SK-N-SH (cell line): ENCODE data around the gene HPCAL1.

Source experiments
- FOXM1 ChIP-seq: IDR thresholded peaks from 2 replicates; pipeline ENCODE4 v1.4.0; 2012; ENCODE audit warnings: low read depth, mild to moderate bottlenecking
- GABPA ChIP-seq: IDR thresholded peaks from 2 replicates; pipeline ENCODE4 v1.4.0; 2012; ENCODE audit warnings: low read depth, mild to moderate bottlenecking
- NFIC ChIP-seq: IDR thresholded peaks from 2 replicates; pipeline ENCODE4 v1.4.0; 2012; ENCODE audit warnings: borderline replicate concordance
- RAD21 ChIP-seq: IDR thresholded peaks from 2 replicates; pipeline ENCODE4 v1.6.1; 2012; ENCODE audit warnings: mild to moderate bottlenecking, low read length
- TAF1 ChIP-seq: IDR thresholded peaks from 2 replicates; pipeline ENCODE4 v1.6.1; 2012; ENCODE audit warnings: low read depth, mild to moderate bottlenecking, low read length, moderate library complexity, borderline replicate concordance
- TF ChIP-seq, protein P1 (sequence below): fragments of 200-600 bp; sonication (generic); IDR thresholded peaks from 2 replicates; pipeline ENCODE4 v1.6.1; 2017; ENCODE audit warnings: antibody characterized with exemption, mild to moderate bottlenecking, moderate library complexity

DNA sequence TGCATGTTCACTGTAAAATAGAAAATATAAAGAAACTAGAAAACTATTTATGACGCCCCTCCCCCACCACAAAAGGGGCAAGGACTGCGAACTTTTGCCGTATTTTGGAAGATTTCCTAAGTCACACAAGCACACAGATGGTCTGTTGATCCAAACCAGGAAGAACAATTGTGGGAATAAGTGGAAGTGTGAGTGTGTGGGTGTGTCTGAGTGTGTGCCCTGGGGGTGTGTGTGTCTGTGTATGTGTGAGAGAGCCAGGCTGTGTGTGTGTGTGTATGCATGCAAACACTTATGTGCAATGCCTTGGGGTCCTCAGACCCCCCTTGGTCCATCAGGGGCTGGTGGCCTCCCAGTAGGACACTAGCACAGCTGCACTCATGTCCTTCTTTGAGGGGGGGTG is 43.1 kb downstream of the HPCAL1 start:
- no peak for TF ChIP-seq RAD21
- TF ChIP-seq, protein P1, sequence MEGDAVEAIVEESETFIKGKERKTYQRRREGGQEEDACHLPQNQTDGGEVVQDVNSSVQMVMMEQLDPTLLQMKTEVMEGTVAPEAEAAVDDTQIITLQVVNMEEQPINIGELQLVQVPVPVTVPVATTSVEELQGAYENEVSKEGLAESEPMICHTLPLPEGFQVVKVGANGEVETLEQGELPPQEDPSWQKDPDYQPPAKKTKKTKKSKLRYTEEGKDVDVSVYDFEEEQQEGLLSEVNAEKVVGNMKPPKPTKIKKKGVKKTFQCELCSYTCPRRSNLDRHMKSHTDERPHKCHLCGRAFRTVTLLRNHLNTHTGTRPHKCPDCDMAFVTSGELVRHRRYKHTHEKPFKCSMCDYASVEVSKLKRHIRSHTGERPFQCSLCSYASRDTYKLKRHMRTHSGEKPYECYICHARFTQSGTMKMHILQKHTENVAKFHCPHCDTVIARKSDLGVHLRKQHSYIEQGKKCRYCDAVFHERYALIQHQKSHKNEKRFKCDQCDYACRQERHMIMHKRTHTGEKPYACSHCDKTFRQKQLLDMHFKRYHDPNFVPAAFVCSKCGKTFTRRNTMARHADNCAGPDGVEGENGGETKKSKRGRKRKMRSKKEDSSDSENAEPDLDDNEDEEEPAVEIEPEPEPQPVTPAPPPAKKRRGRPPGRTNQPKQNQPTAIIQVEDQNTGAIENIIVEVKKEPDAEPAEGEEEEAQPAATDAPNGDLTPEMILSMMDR: no peak
- no peak for TF ChIP-seq GABPA
- TF ChIP-seq TAF1: no peak
- TF ChIP-seq FOXM1: no peak
- TF ChIP-seq NFIC: no peak
